ENCODE results near the gene HPF1.
"Not testable (repeated sequence)": the region's sequence is repeated elsewhere in the genome, so short reads cannot be mapped to it uniquely, and the experiment has no call there.

The HPF1 gene

DNA sequence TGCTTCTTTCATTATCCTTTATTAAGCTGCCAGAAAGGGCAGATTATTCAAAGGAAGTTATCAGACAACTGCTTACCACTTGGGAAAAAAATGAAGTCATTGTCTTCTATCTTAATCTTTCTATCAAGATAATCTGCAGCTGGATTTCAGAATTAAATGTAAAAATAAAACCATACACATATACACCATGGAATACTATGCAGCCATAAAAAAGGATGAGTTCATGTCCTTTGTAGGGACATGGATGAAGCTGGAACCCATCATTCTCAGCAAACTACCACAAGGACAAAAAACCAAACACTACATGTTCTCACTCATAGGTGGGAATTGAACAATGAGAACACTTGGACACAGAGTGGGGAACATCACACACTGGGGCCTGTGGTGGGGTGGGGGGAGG is 19.1 kb downstream of the HPF1 start:
- H3K27me3 ChIP-seq (ENCODE audit: control insufficient read depth, insufficient read depth, low read length); H3K27ac ChIP-seq (ENCODE audit: low read depth, low read length); H3K9ac ChIP-seq (ENCODE audit: low read length); H3K4me3 ChIP-seq (ENCODE audit: low read depth, low read length); H3K4me1 ChIP-seq (ENCODE audit: control insufficient read depth, insufficient read depth, low read length); H3K9me3 ChIP-seq (ENCODE audit: control insufficient read depth, insufficient read depth, low read depth, low read length): not testable (repeated sequence)
- H3K36me3 ChIP-seq (ENCODE audit: control insufficient read depth, insufficient read depth, low read length), result peaks cover 13% of the 10 kb centered on the region; the same call in 1 of the 2 replicates

DNA sequence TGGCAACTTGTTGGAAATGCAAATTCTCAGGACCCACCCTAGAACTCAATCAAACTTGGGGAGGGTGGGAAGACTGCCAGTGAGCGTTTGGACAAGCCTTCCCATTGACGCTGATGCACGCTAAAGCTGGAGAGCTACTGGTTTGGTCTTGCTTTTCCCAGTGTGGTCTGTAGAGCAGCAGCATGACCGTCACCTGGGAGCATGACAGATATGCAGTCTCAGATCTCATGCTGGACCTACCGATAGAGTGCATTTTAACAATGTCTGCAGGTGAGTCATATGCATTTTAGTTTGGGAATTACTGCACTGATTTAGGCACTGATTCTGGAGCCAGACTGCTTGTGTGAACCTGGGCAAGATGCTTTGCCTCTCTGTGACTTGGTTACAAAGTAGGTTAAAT is 27.2 kb downstream of the HPF1 start:
- Histone ChIP-seq H3K27ac (ENCODE audit: low read depth, low read length) (no peak overlapping the region), H3K4me3 (ENCODE audit: low read depth, low read length) (no peak overlapping the region), H3K9me3 (ENCODE audit: control insufficient read depth, insufficient read depth, low read depth, low read length) (no peaks in the 10 kb centered on the region), H3K9ac (ENCODE audit: low read length) (no peak overlapping the region), H3K27me3 (ENCODE audit: control insufficient read depth, insufficient read depth, low read length) (no peaks in the 10 kb centered on the region), H3K36me3 (ENCODE audit: control insufficient read depth, insufficient read depth, low read length) (peaks cover 23% of the 10 kb centered on the region), H3K4me1 (ENCODE audit: control insufficient read depth, insufficient read depth, low read length) (no peaks in the 10 kb centered on the region)

DNA sequence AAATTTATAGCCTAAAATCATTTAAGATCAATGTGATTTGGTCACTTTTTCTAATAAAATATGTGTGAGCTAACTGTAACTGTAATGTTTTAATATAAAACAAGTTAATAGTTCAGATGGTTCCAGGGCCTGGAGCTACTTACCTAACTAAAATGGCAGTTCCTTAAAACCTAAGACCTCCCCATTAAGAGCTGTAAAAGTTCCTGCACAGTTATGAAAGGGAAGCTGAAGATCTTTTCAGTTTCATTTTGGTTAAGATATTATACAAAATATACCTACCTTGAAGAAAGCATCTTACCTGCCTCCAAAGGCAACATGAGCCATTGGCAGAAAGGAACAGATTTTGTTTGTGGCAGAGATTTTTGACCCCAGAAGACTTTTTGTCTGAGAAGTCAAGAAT is 30.1 kb downstream of the HPF1 start:
- H3K4me1 ChIP-seq (ENCODE audit: control insufficient read depth, insufficient read depth, low read length), result peaks cover 5% of the 10 kb centered on the region; the same call in 1 of the 2 replicates
- peaks cover 21% of the 10 kb centered on the region for H3K36me3 ChIP-seq (ENCODE audit: control insufficient read depth, insufficient read depth, low read length)
- H3K27me3 ChIP-seq (ENCODE audit: control insufficient read depth, insufficient read depth, low read length), result no peaks in the 10 kb centered on the region
- H3K9me3 ChIP-seq (ENCODE audit: control insufficient read depth, insufficient read depth, low read depth, low read length), result no peaks in the 10 kb centered on the region
- H3K27ac ChIP-seq (ENCODE audit: low read depth, low read length), result no peak overlapping the region
- no peak overlapping the region for H3K9ac ChIP-seq (ENCODE audit: low read length)
- H3K4me3 ChIP-seq (ENCODE audit: low read depth, low read length), result no peak overlapping the region

DNA sequence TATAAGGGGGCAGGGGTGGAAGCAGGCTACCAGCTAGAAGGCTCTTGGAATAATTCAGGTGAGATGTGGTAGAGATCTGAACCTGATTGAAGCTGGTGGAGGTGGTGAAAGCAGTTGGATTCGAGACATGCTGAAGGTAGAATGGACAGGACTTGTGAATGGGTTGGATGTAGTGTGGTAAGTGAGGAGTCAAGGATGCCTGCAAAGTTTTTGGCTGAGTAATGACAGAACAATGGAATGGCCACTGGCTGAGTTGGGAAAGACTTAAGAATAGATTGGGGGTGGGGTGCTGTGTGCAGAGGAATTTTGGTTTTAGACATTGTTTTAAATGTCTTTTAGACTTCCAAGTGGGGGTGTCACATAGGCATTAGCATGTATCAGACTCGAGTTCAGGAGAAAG is 33.5 kb downstream of the HPF1 start:
- Histone ChIP-seq H3K27me3 (ENCODE audit: control insufficient read depth, insufficient read depth, low read length) (no peaks in the 10 kb centered on the region), H3K27ac (ENCODE audit: low read depth, low read length) (no peak overlapping the region), H3K9me3 (ENCODE audit: control insufficient read depth, insufficient read depth, low read depth, low read length) (no peaks in the 10 kb centered on the region), H3K4me3 (ENCODE audit: low read depth, low read length) (no peak overlapping the region), H3K36me3 (ENCODE audit: control insufficient read depth, insufficient read depth, low read length) (peaks cover 10% of the 10 kb centered on the region), H3K9ac (ENCODE audit: low read length) (no peak overlapping the region), H3K4me1 (ENCODE audit: control insufficient read depth, insufficient read depth, low read length) (peaks cover 5% of the 10 kb centered on the region; the same call in 1 of the 2 replicates)

DNA sequence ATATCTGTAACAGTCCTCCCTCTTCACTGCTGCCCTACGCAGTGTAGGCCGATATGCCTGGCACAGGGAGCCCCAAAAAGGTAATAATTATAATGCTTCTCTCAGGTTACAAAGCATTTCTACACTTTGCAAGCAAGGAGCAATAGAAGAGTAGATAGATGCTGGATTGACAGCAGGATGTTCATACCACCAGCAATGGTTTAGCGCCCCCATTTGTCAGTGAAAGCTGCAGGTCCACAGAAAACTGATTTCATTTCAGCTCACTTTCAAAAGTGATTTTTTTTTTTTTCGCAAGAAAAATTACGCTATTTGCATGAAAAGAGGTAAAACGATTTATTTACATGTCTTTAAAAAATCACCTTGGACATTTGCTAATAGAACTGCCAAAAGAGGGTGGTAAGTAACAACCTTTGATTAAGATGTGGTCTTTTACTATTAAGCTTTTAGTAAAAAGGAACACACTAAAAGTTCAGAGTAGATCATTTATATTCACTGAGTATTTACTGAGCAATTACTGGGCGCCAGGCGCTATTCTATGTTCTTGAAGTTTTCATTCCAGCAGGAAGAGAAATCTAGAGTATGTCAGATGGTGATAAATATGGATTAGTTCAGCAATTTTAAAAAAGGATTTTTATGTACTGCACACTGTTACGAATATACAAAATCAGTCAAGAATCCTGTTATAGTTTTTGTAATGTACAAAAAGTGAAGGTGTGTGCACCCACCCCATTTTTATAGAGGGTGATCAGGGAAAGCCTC is 34.4 kb downstream of the HPF1 start:
- H3K36me3 ChIP-seq (ENCODE audit: control insufficient read depth, insufficient read depth, low read length), result peaks cover 8% of the 10 kb centered on the region
- no peak overlapping the region for H3K27ac ChIP-seq (ENCODE audit: low read depth, low read length)
- no peaks in the 10 kb centered on the region for H3K9me3 ChIP-seq (ENCODE audit: control insufficient read depth, insufficient read depth, low read depth, low read length)
- H3K4me1 ChIP-seq (ENCODE audit: control insufficient read depth, insufficient read depth, low read length), result peaks cover 5% of the 10 kb centered on the region; the same call in 1 of the 2 replicates
- no peak overlapping the region for H3K4me3 ChIP-seq (ENCODE audit: low read depth, low read length)
- no peaks in the 10 kb centered on the region for H3K27me3 ChIP-seq (ENCODE audit: control insufficient read depth, insufficient read depth, low read length)
- H3K9ac ChIP-seq (ENCODE audit: low read length), result no peak overlapping the region

DNA sequence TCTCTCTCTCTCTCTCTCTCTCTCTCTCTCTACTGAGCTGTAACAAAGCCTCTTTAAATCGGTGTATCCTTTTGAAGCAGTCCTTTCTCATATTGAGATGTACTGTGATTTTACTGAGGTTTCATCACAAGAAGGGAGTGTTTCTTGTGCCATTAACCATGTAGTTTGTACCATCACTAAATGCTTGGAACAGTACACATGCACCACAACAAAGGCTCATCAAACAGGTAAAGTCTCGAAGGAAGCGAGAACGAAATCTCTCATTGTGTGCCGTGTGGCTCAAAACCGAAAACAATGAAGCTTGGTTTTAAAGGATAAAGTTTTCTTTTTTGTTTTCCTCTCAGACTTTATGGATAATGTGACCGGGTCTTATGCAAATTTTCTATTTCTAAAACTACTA is 37.2 kb downstream of the HPF1 start:
- Histone ChIP-seq H3K27ac (ENCODE audit: low read depth, low read length) (no peak overlapping the region), H3K27me3 (ENCODE audit: control insufficient read depth, insufficient read depth, low read length) (no peaks in the 10 kb centered on the region), H3K9ac (ENCODE audit: low read length) (no peak overlapping the region), H3K36me3 (ENCODE audit: control insufficient read depth, insufficient read depth, low read length) (peaks cover 17% of the 10 kb centered on the region), H3K4me1 (ENCODE audit: control insufficient read depth, insufficient read depth, low read length) (peaks cover 5% of the 10 kb centered on the region; the same call in 1 of the 2 replicates), H3K4me3 (ENCODE audit: low read depth, low read length) (no peak overlapping the region), H3K9me3 (ENCODE audit: control insufficient read depth, insufficient read depth, low read depth, low read length) (no peaks in the 10 kb centered on the region)

DNA sequence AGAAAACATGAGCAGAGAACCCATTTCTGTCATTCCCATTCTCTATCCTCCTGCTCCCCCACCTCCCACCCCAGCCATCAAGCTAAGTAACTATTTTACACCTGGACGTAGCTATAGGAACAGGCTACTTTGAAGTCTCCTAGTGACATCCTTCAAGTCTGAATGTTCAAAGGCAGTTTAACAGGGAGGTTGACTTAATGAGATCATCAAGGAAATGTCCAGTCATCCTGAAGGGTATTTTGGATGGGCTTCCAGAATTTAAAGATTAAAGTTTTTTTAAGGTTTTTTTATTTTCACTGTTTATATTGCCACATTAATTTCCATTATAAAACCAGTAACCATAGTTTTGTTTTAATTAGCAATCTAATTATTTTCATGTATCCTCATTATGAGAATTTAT is 41.1 kb downstream of the HPF1 start:
- Histone ChIP-seq H3K27me3 (ENCODE audit: control insufficient read depth, insufficient read depth, low read length) (no peaks in the 10 kb centered on the region), H3K4me3 (ENCODE audit: low read depth, low read length) (no peak overlapping the region), H3K4me1 (ENCODE audit: control insufficient read depth, insufficient read depth, low read length) (no peaks in the 10 kb centered on the region), H3K27ac (ENCODE audit: low read depth, low read length) (no peak overlapping the region), H3K9ac (ENCODE audit: low read length) (no peak overlapping the region), H3K9me3 (ENCODE audit: control insufficient read depth, insufficient read depth, low read depth, low read length) (no peaks in the 10 kb centered on the region), H3K36me3 (ENCODE audit: control insufficient read depth, insufficient read depth, low read length) (peaks cover 28% of the 10 kb centered on the region)

DNA sequence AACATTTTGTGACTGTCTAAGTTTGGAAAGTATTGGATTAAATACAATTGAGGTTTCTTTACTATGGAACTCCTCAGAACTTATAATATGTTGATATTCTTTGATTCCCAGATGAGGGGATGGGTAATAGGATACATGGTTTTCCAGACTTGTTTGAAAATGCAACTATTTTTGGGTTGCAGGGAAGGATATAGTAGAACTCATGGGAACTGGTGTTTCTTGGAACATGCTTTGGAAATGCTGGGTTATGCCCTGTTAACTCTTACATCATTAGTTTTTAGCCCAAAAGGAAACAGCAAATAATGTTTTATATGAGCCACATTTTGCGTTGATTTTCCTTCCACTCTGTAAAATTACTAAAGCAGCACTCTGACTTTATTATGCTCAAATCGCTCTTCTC is 41.9 kb downstream of the HPF1 start:
- Histone ChIP-seq H3K36me3 (ENCODE audit: control insufficient read depth, insufficient read depth, low read length) (peaks cover 28% of the 10 kb centered on the region), H3K27ac (ENCODE audit: low read depth, low read length) (no peak overlapping the region), H3K27me3 (ENCODE audit: control insufficient read depth, insufficient read depth, low read length) (no peaks in the 10 kb centered on the region), H3K9ac (ENCODE audit: low read length) (no peak overlapping the region), H3K4me3 (ENCODE audit: low read depth, low read length) (no peak overlapping the region), H3K9me3 (ENCODE audit: control insufficient read depth, insufficient read depth, low read depth, low read length) (no peaks in the 10 kb centered on the region), H3K4me1 (ENCODE audit: control insufficient read depth, insufficient read depth, low read length) (no peaks in the 10 kb centered on the region)

DNA sequence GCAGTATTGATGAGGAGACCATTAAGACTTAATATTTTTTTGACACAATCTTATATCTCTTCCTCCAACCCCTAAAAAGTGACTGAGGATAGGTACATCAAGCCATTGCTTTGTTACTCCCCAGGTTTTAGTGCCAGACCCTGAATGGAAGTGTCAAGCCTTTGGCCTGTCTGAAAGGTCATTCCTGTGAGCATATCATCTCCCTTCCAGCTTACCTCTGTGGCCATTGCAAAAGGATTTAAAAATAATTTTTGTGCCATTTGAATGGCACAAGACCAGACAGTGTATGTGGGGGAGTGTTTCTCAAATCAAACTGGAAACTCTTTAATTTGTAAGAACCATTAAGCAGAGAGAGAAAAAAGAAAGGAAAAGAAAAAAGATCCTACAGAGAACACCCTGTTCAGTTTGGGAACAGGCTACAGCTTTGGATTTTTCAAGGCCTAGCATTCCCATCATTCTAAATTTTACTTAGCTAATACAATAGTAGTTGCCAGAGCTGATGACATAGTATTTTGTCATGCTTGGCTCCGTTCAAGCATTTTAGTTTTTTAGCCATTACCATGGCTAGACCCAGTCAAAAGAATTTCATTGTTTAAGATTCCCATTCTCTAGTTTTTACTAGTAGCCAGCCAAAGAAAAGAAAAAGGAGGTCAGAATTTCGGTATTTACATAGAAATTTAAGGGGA is 49.6 kb downstream of the HPF1 start:
- Histone ChIP-seq H3K4me3 (ENCODE audit: low read depth, low read length) (no peak overlapping the region), H3K9me3 (ENCODE audit: control insufficient read depth, insufficient read depth, low read depth, low read length) (no peaks in the 10 kb centered on the region), H3K9ac (ENCODE audit: low read length) (no peak overlapping the region), H3K27me3 (ENCODE audit: control insufficient read depth, insufficient read depth, low read length) (no peaks in the 10 kb centered on the region), H3K4me1 (ENCODE audit: control insufficient read depth, insufficient read depth, low read length) (no peaks in the 10 kb centered on the region), H3K27ac (ENCODE audit: low read depth, low read length) (no peak overlapping the region), H3K36me3 (ENCODE audit: control insufficient read depth, insufficient read depth, low read length) (peaks cover 9% of the 10 kb centered on the region)

DNA sequence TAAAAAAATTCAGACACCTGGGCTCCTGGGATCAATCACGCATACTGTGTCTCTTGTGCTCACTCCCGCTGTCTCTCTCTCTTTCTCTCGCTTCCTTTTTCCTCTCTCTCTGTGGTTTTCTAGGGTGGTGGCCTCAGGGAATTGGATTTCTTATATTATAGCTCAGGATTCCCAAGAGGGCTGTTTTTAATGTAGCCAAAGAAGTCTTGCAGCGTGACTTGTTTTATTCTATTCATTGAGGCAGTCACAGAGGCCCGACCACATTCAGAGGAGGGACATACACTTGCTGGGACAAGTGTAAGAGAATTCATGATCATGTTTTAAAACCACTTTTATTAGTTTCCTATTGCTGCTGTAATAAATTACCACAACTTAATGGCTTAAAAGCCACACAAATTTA is 59.4 kb downstream of the HPF1 start:
- H3K27me3 ChIP-seq (ENCODE audit: control insufficient read depth, insufficient read depth, low read length), result no peaks in the 10 kb centered on the region
- H3K4me1 ChIP-seq (ENCODE audit: control insufficient read depth, insufficient read depth, low read length), result no peaks in the 10 kb centered on the region
- no peak overlapping the region for H3K27ac ChIP-seq (ENCODE audit: low read depth, low read length)
- H3K36me3 ChIP-seq (ENCODE audit: control insufficient read depth, insufficient read depth, low read length), result peaks cover 40% of the 10 kb centered on the region
- H3K4me3 ChIP-seq (ENCODE audit: low read depth, low read length), result no peak overlapping the region
- H3K9me3 ChIP-seq (ENCODE audit: control insufficient read depth, insufficient read depth, low read depth, low read length), result no peaks in the 10 kb centered on the region
- no peak overlapping the region for H3K9ac ChIP-seq (ENCODE audit: low read length)

DNA sequence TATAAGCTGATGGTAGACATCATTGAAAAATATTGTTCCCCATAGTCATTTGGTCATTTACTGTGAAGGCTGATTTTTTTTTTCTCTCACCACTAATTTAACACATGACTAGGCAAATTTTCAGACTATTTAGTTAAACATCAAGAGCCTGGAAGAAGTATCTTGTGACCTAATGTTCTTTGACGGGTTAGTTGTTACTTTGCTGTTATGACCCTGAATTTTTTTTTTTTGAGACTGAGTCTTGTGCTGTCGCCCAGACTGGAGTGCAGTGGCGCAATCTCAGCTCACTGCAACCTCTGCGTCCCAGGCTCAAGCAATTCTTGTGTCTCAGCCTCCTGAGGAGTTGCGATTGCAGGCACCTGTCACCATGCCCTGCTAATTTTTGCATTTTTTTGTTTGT is 67.0 kb downstream of the HPF1 start:
- H3K9me3 ChIP-seq (ENCODE audit: control insufficient read depth, insufficient read depth, low read depth, low read length), result no peaks in the 10 kb centered on the region
- H3K27me3 ChIP-seq (ENCODE audit: control insufficient read depth, insufficient read depth, low read length), result no peaks in the 10 kb centered on the region
- no peak overlapping the region for H3K27ac ChIP-seq (ENCODE audit: low read depth, low read length)
- H3K4me3 ChIP-seq (ENCODE audit: low read depth, low read length), result no peak overlapping the region
- no peaks in the 10 kb centered on the region for H3K4me1 ChIP-seq (ENCODE audit: control insufficient read depth, insufficient read depth, low read length)
- H3K36me3 ChIP-seq (ENCODE audit: control insufficient read depth, insufficient read depth, low read length), result peaks cover 34% of the 10 kb centered on the region
- no peak overlapping the region for H3K9ac ChIP-seq (ENCODE audit: low read length)
